ENCODE data around the gene ERCC6L.

Gene ERCC6L

GRCh38 chrX:72238721-72239475 lies at the start of gene ERCC6L:
ERCC6L (minus strand) TSS chrX:72239027; CDS start chrX:72238911, 116 bp downstream.
- DNase-seq, result no peak

- no peak for DNase-seq
Measured at GRCh38 chrX:72282302-72282701, 43.5 kb upstream of the ERCC6L start.

GRCh38 chrX:72280321-72280845 lies 41.6 kb upstream of the ERCC6L start:
- DNase-seq, result no peak

- DNase-seq, result no peak
Measured at GRCh38 chrX:72276478-72276953, 37.7 kb upstream of the ERCC6L start.

GRCh38 chrX:72274526-72274925 lies 35.7 kb upstream of the ERCC6L start:
- DNase-seq, result no peak

- no peak for DNase-seq
Measured at GRCh38 chrX:72273718-72274117, 34.9 kb upstream of the ERCC6L start.

GRCh38 chrX:72272868-72273267 lies 34.0 kb upstream of the ERCC6L start:
- DNase-seq, result no peak

- no peak for DNase-seq
Measured at GRCh38 chrX:72271812-72272211, 33.0 kb upstream of the ERCC6L start.

- DNase-seq, result no peak
Measured at GRCh38 chrX:72271091-72271788, 32.4 kb upstream of the ERCC6L start.

GRCh38 chrX:72270316-72270866 lies 31.6 kb upstream of the ERCC6L start:
- no peak for DNase-seq

- no peak for DNase-seq
Measured at GRCh38 chrX:72269671-72270251, 30.9 kb upstream of the ERCC6L start.

- no peak for DNase-seq
Measured at GRCh38 chrX:72268597-72269365, 30.0 kb upstream of the ERCC6L start.

GRCh38 chrX:72265263-72265662 lies 26.4 kb upstream of the ERCC6L start:
- no peak for DNase-seq

- no peak for DNase-seq
Measured at GRCh38 chrX:72262077-72262476, 23.2 kb upstream of the ERCC6L start.

- no peak for DNase-seq
Measured at GRCh38 chrX:72260448-72260847, 21.6 kb upstream of the ERCC6L start.

GRCh38 chrX:72258174-72258573 lies 19.3 kb upstream of the ERCC6L start:
- DNase-seq, result no peak

GRCh38 chrX:72255864-72256263 lies 17.0 kb upstream of the ERCC6L start:
- no peak for DNase-seq

GRCh38 chrX:72255445-72255844 lies 16.6 kb upstream of the ERCC6L start:
- no peak for DNase-seq

- DNase-seq, result no peak
Measured at GRCh38 chrX:72254816-72255215, 16.0 kb upstream of the ERCC6L start.

GRCh38 chrX:72253686-72254085 lies 14.9 kb upstream of the ERCC6L start:
- no peak for DNase-seq

- DNase-seq, result peak; percentile 19
Measured at GRCh38 chrX:72247206-72247942, 8.5 kb upstream of the ERCC6L start.

Measured in NCI-H1694 (cell line).